Thoracic aorta (tissue), 2 donors: ENCODE data around the gene ALOX5. TPM values are rescaled to one million over a fixed set of nuclear protein-coding genes. Genes with fewer than 3 reads are reported as not detected.
"Not testable (repeated sequence)": the region's sequence is repeated elsewhere in the genome, so short reads cannot be mapped to it uniquely, and the experiment has no call there.

ENCODE experiments used
- ATAC-seq: fragments of 150-250 bp; one replicate; pipeline ENCODE4 v1.8.0; 2017; ENCODE audit warnings: low read depth; ENCODE audit not compliant: insufficient number of reproducible peaks, low FRiP score
- DNase-seq: peaks from one replicate; pipeline ENCODE4 v3.0.0-alpha.2; 2020; ENCODE audit warnings: low spot score
- H3K27ac ChIP-seq, 2 donors: fragments of 200-600 bp; sonication (generic); 1 replicate in 1 of 2; 2 replicates in 1 of 2; pipeline ENCODE4 v1.5.1; 2016; ENCODE audit warnings: mild to moderate bottlenecking in 2 of 2, moderate library complexity in 2 of 2
- H3K27me3 ChIP-seq: fragments of 200-600 bp; sonication (generic); replicated peaks from 2 replicates; pipeline ENCODE4 v1.6.0; 2016; ENCODE audit warnings: mild to moderate bottlenecking; ENCODE audit not compliant: insufficient read depth
- H3K36me3 ChIP-seq: fragments of 200-600 bp; sonication (generic); one replicate; pipeline ENCODE4 v1.5.1; 2016
- H3K4me1 ChIP-seq, 2 donors: fragments of 200-600 bp; sonication (generic); 1 replicate in 1 of 2; 2 replicates in 1 of 2; pipeline versions ENCODE4 v1.5.1 to v1.6.0; 2016; ENCODE audit warnings: low read depth in 2 of 2, mild to moderate bottlenecking in 1 of 2; ENCODE audit not compliant: control insufficient read depth in 1 of 2
- H3K4me3 ChIP-seq: fragments of 200-600 bp; sonication (generic); 2 replicates; pipeline ENCODE4 v1.5.1; 2016; ENCODE audit warnings: mild to moderate bottlenecking
- H3K9me3 ChIP-seq: fragments of 200-600 bp; sonication (generic); 2 replicates; pipeline ENCODE4 v1.5.1; 2016
- CTCF ChIP-seq: fragments of 200-600 bp; sonication (generic); IDR thresholded peaks from one replicate; pipeline ENCODE4 v1.5.1; 2019; ENCODE audit warnings: antibody characterized with exemption
- total RNA-seq, 2 donors: library from RNA; depleted of rRNA; stranded (reverse); fragments of >200 nt; gene quantifications; one replicate each; pipeline versions ENCODE4 v1.1.0 to v1.2.3, GENCODE V29; 2016

ALOX5 gene
- total RNA-seq, 2 donors from 2014 or later, result 64.1 to 69.7 TPM

DNA sequence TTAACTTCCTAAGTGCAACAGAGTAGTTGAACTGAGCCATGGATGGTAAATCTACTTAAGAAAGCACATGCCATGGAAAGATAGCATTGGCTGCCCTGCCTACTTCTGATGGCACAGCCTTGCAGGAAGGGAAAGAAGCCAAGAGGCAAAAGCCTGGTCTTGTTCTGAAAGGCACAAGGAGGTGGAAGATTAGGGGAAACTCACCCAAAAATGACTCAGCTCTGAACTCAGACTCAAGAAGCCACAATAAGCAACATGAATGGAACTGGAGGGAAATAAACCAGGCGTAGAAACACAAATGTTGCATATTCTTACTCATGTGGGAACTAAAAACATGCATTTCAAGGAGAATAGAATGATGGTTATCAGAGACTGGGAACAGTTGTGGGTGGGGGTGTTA lies 20.8 kb upstream of the ALOX5 start:
- DNase-seq, result no peak
- no peak overlapping the region for H3K4me3 ChIP-seq
- H3K9me3 ChIP-seq, result no peaks in the 10 kb centered on the region
- H3K27me3 ChIP-seq, result no peaks in the 10 kb centered on the region
- no peak for TF ChIP-seq CTCF
- no peak for ATAC-seq
- H3K36me3 ChIP-seq, result no peaks in the 10 kb centered on the region
- no peak overlapping the region for H3K27ac ChIP-seq
- H3K4me1 ChIP-seq, result no peaks in the 10 kb centered on the region

- H3K27ac ChIP-seq, result peak overlapping the region in 1 of 2 donors; percentile 35
- no peak for TF ChIP-seq CTCF
- H3K9me3 ChIP-seq, result no peaks in the 10 kb centered on the region
- H3K27me3 ChIP-seq, result no peaks in the 10 kb centered on the region
- H3K36me3 ChIP-seq, result no peaks in the 10 kb centered on the region
- DNase-seq (no peak), ATAC-seq (no peak)
- no peak overlapping the region for H3K4me3 ChIP-seq
- H3K4me1 ChIP-seq, result no peaks in the 10 kb centered on the region
These were observed 19.8 kb upstream of the ALOX5 start for GRCh38 chr10:45354261-45354660.

- H3K27me3 ChIP-seq, result no peaks in the 10 kb centered on the region
- no peak overlapping the region for H3K4me3 ChIP-seq
- TF ChIP-seq CTCF, result no peak
- H3K4me1 ChIP-seq, result no peaks in the 10 kb centered on the region
- H3K9me3 ChIP-seq, result no peaks in the 10 kb centered on the region
- DNase-seq, result no peak
- no peak overlapping the region for H3K27ac ChIP-seq
- no peak for ATAC-seq
- H3K36me3 ChIP-seq, result no peaks in the 10 kb centered on the region
These were observed 18.5 kb upstream of the ALOX5 start for GRCh38 chr10:45355494-45355893.

- not testable (repeated sequence) for H3K27me3 ChIP-seq, H3K4me3 ChIP-seq, H3K27ac ChIP-seq, H3K9me3 ChIP-seq, DNase-seq, H3K36me3 ChIP-seq, H3K4me1 ChIP-seq, ATAC-seq
These were observed 15.1 kb upstream of the ALOX5 start for GRCh38 chr10:45358961-45359360.

GRCh38 chr10:45361983-45362799 lies 11.8 kb upstream of the ALOX5 start:
- H3K9me3 ChIP-seq, H3K27me3 ChIP-seq, H3K4me3 ChIP-seq, H3K27ac ChIP-seq, DNase-seq, H3K4me1 ChIP-seq, ATAC-seq, H3K36me3 ChIP-seq: not testable (repeated sequence)

GRCh38 chr10:45367643-45368042 lies 6.4 kb upstream of the ALOX5 start:
- H3K36me3 ChIP-seq, H3K27me3 ChIP-seq, H3K4me1 ChIP-seq, H3K27ac ChIP-seq, H3K9me3 ChIP-seq, ATAC-seq, DNase-seq, H3K4me3 ChIP-seq: not testable (repeated sequence)
